Endothelial cell of umbilical vein (primary cell): ENCODE data around the gene SPEM1.

Experiments
- EZH2 ChIP-seq: IDR thresholded peaks from 2 replicates; pipeline ENCODE4 v1.6.1; 2012; ENCODE audit warnings: borderline replicate concordance, low read depth, mild to moderate bottlenecking, moderate library complexity, low read length, inconsistent platforms; ENCODE audit not compliant: severe bottlenecking
- JUN ChIP-seq: IDR thresholded peaks from 2 replicates; pipeline ENCODE4 v1.6.1; 2011; ENCODE audit warnings: borderline replicate concordance, low read depth; ENCODE audit not compliant: insufficient read length, insufficient read depth
- POLR2A ChIP-seq: IDR thresholded peaks from 2 replicates; pipeline ENCODE4 v1.6.1; 2012; ENCODE audit warnings: low read depth, mild to moderate bottlenecking, control low read depth, low read length
- POLR2AphosphoS5 ChIP-seq: IDR thresholded peaks from 2 replicates; pipeline ENCODE4 v1.6.1; 2012; ENCODE audit warnings: low read depth, mild to moderate bottlenecking, control low read depth, low read length, moderate library complexity; ENCODE audit not compliant: insufficient read depth
- TF ChIP-seq, protein P1 (sequence below): IDR thresholded peaks from 2 replicates; pipeline ENCODE4 v1.6.1; 2011; ENCODE audit not compliant: insufficient read depth, insufficient read length
- TF ChIP-seq, protein P2 (sequence below), 2 donors: IDR thresholded peaks; 1 replicate in 1 of 2; 2 replicates in 1 of 2; pipeline ENCODE4 v1.5.1; 2011; ENCODE audit warnings: low read length in 2 of 2, mild to moderate bottlenecking in 2 of 2, moderate library complexity in 2 of 2, control low read depth in 1 of 2, inconsistent platforms in 1 of 2, low read depth in 1 of 2; ENCODE audit not compliant: insufficient read depth in 1 of 2; ENCODE audit errors: extremely low read depth in 1 of 2

DNA sequence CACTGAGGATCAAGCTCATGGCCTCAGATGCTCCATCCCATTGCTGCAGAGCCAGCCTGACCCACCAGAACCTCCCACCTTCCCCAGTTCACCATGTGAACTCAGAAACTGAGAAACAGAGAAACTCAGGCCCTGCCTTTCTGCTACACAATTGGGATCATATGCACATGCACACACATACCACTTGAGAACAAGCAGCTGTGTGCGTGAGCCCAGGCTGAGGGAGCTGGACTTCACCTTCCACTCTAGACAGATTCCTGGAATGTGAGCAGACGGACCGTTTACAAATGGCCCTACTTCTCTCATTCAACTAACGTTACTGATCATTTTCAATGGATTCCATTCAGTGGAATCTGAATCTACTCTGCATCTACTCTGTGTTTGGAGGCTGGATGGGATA, 3.6 kb downstream of the SPEM1 start:
- TF ChIP-seq, protein P1, sequence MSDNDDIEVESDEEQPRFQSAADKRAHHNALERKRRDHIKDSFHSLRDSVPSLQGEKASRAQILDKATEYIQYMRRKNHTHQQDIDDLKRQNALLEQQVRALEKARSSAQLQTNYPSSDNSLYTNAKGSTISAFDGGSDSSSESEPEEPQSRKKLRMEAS: no peak
- TF ChIP-seq, protein P2, sequence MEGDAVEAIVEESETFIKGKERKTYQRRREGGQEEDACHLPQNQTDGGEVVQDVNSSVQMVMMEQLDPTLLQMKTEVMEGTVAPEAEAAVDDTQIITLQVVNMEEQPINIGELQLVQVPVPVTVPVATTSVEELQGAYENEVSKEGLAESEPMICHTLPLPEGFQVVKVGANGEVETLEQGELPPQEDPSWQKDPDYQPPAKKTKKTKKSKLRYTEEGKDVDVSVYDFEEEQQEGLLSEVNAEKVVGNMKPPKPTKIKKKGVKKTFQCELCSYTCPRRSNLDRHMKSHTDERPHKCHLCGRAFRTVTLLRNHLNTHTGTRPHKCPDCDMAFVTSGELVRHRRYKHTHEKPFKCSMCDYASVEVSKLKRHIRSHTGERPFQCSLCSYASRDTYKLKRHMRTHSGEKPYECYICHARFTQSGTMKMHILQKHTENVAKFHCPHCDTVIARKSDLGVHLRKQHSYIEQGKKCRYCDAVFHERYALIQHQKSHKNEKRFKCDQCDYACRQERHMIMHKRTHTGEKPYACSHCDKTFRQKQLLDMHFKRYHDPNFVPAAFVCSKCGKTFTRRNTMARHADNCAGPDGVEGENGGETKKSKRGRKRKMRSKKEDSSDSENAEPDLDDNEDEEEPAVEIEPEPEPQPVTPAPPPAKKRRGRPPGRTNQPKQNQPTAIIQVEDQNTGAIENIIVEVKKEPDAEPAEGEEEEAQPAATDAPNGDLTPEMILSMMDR (IDR thresholded peaks at IDR 0.05; ENCODE audit: extremely low read depth in 1 of 2, insufficient read depth in 1 of 2, low read depth in 1 of 2, low read length in 2 of 2): no peak
- TF ChIP-seq POLR2AphosphoS5 (no peak), POLR2A (no peak), JUN (no peak), EZH2 (no peak)
